ENCODE measurements around the gene AKAP7.

DNA sequence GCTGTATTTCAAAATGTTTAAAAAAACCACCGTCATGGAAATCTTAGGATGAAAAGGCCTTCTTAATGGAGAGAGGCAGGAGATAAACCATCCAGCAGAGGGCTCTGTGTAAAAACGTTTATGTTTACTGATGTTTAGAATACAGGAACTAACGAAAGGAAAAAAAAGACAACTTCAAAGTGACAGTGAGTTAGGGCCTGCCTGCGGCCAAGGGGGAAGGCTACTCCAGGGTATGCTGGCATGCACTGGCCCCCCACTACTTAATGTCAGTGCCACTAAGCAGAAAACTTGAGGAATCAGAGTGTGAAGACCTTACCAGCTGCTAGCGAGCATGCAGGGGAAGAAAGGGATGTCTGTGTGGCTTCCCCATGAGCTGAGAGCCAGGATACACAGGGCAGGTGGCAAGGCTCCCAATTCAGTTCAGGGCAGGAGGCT lies 47.7 kb downstream of the AKAP7 start:
- TF ChIP-seq, protein P1, sequence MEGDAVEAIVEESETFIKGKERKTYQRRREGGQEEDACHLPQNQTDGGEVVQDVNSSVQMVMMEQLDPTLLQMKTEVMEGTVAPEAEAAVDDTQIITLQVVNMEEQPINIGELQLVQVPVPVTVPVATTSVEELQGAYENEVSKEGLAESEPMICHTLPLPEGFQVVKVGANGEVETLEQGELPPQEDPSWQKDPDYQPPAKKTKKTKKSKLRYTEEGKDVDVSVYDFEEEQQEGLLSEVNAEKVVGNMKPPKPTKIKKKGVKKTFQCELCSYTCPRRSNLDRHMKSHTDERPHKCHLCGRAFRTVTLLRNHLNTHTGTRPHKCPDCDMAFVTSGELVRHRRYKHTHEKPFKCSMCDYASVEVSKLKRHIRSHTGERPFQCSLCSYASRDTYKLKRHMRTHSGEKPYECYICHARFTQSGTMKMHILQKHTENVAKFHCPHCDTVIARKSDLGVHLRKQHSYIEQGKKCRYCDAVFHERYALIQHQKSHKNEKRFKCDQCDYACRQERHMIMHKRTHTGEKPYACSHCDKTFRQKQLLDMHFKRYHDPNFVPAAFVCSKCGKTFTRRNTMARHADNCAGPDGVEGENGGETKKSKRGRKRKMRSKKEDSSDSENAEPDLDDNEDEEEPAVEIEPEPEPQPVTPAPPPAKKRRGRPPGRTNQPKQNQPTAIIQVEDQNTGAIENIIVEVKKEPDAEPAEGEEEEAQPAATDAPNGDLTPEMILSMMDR (IDR thresholded peaks at IDR 0.05; ENCODE audit: insufficient read depth, low read length, poor library complexity, severe bottlenecking): peak; percentile 45
- TF ChIP-seq EZH2phosphoT487 (conservative IDR thresholded peaks at IDR 0.05; ENCODE audit: low read length): no peak

All from SU-DHL-6 (cell line).